Activated CD8-positive, alpha-beta memory T cell treated with anti-CD3 and anti-CD28 coated beads for 1 hour (primary cell): ENCODE data around the gene CDKN2B-AS1.

ENCODE experiments used
- DNase-seq, 2 donors: peaks; one replicate each; pipeline ENCODE4 v3.0.0-alpha.2; 2020; ENCODE audit warnings: low read depth in 1 of 2; ENCODE audit errors: extremely low read depth in 1 of 2

Gene CDKN2B-AS1

DNA sequence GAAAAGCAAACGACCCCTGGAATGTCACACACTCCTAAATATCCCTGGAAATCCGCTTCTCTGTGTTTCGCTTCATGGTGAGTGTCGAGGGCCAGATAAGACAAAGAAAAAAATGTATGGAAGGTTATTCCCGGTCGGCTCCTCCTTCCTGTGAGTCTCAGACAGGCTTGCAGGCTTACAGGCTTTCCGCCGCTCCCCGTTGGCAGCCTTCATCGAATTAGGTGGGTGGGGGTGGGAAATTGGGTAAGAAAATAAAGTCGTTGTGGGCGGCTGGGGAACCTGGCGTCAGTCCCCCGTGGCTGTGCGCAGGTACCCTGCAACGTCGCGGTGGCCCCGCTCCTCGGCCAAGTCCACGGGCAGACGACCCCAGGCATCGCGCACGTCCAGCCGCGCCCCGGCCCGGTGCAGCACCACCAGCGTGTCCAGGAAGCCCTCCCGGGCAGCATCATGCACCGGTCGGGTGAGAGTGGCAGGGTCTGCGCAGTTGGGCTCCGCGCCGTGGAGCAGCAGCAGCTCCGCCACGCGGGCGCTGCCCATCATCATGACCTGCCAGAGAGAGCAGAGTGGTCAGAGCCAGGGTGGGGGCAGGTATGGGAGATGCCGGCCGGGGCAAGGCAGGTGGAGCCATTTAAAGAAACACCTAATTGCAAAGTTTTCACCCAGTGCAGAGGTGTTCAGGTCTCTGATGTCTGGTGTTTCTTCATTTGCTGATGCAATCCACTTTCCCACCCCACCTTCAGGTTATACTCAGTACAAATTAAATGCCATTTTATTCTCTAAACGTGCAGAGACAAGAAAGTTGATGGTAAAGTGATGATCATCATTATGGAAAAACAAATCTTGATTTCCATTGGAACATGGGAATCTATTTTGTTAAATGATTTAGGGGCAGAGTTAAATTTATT lies 11.4 kb downstream of the CDKN2B-AS1 start:
- no peak for DNase-seq

DNA sequence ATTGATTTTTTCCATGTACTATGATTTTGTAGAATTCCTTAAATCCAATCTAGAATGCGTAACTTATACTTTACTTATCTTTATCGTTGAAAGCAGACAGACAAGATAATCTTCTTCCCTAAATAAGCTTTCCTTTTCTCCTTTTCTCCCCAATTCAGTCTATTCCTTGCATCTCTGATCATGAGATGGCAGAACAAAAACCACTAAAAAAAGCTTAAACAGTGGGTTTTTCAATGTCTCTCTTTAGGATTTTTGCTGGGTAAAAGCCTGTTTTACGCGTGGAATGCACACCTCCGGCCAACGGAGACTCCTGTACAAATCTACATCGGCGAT lies 13.8 kb downstream of the CDKN2B-AS1 start:
- no peak for DNase-seq

DNA sequence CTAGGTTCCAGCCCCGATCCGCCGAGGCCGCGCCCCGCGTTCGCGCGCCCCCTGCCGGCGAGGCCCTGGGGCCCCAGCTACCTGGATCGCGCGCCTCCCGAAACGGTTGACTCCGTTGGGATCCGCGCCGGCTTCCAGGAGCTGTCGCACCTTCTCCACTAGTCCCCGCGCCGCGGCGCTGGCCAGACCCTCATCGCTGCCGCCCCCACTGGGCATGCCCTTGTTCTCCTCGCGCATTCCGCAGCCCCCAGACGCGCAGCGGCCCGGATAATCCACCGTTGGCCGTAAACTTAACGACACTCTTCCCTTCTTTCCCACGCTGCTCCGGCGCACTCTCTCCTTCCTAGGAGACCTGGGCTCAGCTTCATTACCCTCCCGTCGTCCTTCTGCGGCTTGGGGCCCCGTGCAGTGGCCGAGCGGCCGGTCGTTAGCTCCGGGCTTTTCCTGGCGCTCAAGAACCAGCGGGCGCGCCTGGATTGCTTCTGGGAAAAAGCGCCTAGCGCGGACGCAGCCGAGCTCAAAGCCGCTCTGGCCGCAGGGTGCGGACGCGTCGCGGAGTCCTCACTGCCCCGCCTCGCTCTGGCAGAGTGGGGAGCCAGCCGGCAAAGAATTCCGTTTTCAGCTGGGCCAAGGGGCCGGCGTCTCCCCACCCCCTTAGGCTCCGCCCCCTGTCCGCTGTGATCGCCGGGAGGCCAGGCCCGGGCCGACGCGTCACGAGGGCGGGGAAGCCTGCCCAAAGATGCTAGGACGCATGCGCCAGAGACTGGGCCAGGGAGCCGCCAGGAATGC lies 14.3 kb downstream of the CDKN2B-AS1 start, which contains the start of gene CDKN2B:
CDKN2B (minus strand) TSS at position 589 of the 789 bp plus-strand sequence; CDS start at position 237, 352 bp downstream.
- peak in 1 of 2 donors; percentile 54 for DNase-seq

DNA sequence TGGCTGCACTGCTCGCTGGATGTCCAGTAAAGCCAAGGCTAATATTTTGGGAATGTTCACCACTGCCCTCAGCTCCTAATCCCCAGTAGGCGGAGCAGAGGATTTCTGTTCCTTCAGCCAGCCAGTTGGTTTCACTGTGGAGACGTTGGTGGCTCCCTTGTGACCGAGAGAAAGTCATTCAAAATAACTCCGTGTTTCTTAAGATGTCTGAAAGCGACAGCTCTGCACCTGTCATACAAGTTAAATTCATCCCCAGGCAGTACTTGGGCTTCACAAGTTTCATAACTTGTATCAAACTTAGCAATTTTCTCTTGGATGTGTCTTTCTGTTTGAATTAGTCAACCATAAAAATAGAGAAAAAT lies 14.9 kb downstream of the CDKN2B-AS1 start:
- DNase-seq: no peak

DNA sequence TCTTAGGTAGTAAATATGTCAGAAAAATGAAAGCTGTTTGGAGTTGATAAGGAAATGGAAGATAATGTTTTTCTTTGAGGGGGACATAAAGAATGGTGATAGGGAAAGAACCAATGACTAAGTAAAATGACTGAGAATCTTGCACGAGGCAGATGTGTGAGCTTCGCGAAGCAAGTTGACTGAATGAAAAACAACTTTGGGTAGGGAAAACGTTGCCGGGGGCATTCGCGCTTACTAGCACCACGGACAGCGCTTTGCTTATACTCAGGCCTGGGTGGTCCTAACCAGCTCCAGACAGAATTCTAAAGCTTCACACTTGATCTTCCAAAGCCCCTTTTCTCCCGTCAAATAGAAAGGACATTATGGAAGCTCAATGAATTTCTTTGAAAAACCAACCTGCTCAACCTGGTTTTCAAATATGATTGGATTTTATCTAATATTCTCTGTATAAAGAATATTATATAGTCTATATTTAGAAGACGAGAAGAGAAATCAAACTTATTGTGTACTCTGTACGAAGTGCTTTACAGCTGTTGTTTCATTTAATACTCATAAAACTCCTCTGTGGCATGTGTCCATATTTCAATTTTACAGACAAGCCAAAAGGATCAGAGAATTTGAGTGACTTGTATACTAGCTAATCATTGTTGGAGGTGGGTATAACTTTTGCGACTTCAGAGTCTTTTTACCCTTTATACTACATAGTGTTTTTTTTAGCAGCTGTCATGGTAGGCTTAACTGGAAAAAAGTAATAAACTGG lies 16.5 kb downstream of the CDKN2B-AS1 start:
- no peak for DNase-seq

DNA sequence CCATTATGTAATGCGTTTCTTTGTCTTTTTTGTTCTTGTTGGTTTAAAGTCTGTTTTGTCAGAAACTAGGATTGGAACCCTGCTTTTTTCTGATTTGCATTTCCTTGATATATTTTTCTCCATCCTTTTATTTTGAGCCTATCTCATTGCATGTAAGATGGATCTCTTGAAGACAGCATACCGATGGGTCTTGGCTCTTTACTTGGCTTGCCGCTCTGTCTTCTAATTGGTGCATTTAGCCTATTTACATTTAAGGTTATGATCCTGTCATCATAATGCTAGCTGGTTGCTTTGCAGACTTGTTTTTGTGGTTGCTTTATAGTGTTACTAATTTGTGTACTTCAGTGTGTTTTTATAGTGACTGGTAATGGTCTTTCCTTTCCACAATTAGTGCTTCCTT lies 27.8 kb downstream of the CDKN2B-AS1 start:
- DNase-seq: no peak

DNA sequence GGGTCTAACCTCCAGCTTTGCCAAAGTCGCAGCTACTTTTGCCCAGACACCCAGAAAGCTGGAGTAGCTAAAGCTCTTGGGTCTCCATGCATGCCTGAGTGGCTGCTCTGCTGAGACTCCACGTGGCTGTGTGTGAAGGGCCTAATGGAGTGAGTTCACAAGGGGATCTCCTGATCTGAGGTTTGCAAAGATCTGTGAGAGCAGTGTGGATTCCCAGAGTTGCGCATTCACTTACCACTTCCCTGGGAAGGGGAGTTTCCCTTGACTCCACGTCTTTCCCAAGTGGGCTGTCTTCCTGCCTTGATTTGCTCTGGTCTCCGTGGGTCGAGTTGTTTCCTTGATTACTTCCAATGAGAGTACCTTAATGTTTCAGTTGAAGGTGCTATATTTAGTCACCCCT lies 32.1 kb downstream of the CDKN2B-AS1 start:
- no peak for DNase-seq

DNA sequence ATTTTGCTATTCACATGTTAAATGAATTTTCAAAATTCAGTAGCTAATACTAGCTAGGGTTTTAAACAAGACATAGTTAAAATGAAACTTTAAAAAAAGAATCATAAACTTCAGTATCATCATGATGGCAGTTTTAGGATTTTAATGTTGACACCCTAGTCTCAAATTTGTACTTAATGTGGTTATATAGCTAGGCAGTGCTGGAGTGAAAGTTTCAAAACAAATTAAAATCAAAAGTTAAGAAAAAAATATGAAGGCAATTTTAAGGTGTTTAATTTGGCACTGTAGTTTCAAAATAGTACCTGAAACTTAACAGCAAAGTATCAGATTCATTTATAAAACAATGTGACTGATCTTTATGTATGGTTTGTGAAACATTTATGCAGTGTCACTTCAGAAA lies 33.8 kb downstream of the CDKN2B-AS1 start:
- no peak for DNase-seq

DNA sequence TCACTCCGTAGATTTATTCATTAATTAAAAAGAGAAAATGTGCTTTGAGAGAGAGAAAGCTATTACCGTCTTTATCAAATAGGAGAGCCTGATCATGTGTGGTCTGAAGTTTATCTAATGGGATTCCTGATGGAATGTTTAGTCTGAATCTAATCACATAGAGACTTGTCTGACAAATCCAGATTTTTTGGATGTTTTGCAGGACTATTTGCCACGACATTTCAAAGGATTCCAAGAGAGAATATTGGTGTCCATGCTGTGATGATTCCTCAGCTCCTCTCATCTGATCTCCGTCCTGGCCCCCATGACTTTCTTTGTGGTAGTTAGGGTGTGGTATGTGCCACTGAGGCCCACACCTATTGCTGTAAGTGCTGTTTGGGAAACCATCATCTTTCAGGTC lies 34.6 kb downstream of the CDKN2B-AS1 start:
- no peak for DNase-seq

DNA sequence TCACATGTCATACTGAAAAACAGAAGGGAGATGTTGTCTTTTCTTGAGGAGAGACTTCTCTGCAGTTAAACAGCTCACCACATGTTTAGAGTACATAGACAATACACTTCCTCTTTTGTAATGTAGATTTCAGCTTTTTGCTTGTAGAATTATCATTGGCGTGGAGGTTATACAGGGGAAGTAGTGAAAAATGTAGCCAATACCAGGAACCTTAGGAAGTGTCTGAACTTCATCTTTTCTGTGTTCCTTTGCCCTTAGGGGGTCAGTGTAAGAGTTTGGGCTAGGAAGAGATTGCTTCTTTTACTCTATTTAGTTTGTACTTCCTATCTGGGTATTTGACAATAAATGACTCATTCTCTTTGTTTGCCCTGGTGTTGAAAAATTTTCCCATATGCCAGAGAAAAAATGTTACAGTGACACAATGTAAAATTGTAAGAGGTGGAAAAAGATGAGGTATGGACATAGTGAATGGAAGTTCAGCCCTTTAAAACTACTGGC lies 35.6 kb downstream of the CDKN2B-AS1 start:
- DNase-seq: no peak

DNA sequence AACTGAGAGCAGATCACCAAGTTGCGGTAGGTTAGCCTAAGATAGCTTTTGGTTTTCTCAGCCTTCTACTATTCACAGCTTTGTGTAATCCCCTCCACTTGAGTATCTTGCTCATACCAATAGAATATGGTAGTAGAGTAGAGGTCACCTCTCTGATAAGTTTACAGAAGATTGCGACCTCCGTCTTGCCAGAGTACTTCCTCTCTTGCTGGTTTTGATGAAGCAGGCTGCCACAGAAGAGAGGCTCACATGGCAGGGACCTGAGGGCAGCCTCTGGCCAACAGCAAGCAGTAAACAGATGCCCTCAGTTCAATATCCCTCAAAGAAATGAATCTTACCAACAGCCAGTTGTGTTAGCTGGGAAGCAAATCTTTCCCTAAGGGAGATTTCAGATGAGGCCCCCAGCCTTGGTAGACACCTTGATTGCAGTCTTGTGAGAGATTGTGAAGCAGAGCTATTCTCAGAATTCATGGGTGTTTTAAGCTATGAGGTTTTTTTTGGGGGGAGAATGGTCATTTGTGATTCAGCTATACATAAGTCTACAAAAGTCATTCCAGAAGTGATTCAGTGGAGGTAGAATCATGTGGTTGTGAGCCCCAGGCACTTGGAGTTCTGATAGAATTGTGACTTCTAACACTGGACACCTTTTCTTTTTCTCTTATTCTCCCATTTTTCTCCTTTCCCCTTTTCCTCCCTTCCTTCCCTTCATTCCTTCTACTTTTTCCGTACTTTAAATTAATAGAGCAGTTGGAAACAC lies 37.2 kb downstream of the CDKN2B-AS1 start:
- no peak for DNase-seq

DNA sequence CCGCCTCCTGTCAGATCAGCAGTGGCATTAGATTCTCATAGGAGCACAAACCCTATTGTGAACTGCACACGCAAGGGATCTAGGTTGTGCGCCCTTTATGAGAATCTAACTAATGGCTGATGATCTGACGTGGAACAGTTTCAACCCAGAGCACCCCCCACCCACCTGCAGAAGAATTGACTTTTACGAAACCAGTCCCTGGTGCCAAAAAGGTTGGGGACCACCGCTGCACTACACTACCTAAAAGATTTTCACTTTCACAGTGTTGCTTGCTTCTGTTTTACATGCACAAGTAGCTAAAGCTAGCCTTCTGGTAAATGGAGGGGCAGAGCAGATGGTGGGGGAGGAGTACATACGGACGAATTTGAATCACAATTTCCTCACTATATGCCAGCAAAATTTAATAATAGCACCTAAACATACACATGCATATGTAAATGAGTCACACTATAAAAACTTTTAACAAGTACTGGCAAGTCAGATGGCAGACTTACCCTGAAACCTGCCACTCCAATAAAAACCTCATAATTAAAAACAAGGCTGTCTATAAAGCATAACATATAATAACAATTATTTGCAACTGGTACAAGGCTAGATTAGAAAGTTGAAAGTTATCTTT lies 38.5 kb downstream of the CDKN2B-AS1 start:
- no peak for DNase-seq

DNA sequence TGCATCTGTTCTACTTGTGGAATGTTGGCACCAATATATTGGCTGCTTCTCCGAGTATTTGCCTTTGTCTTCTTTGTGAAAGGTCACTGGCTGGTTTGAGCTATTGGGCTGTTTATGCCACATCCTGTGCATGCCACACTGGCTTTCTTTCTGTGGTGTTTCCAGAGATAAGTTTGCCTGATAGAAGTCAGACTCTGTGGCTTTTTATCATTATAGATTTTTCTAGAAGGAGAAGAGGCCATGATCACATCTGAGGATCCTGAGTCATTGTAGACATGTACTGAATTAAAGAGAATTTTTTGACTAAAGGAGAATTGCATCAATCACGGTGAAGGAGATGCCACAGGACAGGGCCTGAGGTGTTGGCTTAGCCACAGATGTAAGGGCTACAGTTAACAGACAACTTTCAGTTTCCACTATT lies 41.0 kb downstream of the CDKN2B-AS1 start:
- no peak for DNase-seq

DNA sequence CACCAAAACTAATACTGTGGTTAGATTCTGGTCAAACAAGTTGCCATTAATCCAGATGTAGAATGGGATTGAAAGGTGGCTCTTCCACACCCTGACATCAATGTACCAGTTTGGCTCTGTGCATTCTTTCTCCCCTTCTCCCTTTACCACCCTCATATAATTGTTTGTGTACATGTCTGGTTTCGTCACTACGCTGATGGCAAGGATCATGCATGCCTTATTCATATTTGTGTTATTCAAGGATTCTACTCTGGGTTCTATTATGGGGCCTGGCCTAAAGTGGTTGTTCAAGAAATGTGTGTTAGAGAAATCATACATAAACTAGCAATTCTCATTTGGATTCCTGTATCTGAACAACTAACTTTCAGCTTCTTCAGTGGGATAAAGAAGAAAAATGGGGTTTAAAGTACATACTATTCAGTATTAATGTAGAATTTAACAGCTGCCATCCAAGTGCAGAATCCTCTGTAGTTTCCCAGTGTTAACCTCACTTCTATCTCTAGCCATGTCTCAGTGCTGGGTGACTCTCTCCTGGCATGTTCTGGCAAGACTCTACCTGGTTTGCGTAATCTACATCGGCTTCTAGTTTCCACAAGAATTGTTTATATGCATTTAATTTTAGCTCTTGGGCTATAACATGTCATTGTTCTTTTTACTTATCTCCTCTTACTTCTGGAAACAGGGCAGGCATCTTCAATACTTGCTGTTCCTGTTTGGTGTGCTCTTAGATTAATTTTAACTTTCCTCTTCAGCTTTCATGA lies 42.5 kb downstream of the CDKN2B-AS1 start:
- no peak for DNase-seq

DNA sequence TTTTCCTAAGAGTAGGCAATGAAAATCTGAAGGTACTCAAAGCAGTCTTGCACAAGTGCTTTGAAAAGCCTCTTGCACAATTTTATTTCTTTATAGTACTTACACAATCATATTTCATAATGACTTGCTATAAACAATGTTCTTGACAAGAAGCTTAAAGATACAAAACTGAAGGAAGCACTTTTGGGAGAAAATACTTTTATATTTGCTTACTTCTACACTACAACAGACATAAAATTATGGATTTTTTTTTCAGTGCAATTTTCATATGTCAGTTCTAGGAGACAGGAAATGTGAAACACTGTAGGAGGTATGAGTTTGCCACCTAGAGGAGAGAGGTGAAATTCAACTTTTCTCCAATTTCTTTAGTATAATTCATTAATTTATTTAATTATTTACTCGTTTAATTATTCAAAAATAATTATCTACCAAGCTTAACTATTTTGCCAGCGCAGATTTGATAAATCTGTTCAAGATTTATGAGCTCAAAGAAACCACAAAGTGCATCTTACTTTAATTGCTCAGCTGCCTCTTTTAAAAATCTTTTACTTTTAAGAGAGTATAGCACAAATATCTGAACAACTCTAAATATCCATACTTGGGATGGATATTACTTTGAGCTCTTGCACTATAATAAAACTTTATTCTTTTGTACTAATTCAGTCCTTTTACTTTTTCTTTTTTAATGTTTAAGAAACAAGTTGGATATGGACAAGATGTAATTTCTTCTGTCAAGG lies 43.5 kb downstream of the CDKN2B-AS1 start:
- no peak for DNase-seq

DNA sequence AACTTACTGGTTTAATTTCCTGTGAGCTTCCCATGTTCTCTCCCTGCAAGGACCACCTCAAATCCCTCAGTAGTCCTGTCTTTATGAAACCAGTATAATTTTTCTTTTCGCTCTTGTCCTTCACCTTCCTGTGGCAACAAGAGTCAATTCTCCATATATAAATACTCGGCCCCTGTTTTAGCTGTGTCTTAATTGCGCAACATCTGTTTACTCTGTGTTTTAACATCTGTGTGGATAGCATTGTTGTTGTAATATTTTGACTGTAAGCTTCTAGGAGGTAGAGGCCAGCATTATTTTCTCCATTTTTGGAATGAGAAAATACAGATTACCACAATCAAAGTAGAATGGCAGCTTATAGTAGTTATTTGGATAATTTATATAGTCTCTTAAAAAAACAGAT lies 44.7 kb downstream of the CDKN2B-AS1 start:
- no peak for DNase-seq

DNA sequence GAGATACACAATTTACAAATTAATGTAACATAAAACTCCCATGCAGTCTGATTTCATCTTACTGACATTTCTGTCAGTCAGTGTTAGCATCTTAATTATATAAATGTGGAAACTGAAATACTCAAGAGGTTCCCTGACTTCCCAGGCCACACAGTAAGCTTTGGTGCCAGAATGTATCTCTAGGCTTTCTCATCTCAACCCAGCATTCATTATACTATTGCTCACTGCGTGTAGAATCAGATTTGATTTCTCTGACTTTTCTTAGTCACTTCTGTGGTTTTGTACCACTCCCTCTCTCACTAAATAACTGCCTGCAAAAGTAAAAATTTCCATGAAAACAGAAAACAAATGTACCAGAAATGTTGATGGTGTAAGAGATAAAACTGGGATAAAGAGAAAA lies 46.2 kb downstream of the CDKN2B-AS1 start:
- DNase-seq: no peak

DNA sequence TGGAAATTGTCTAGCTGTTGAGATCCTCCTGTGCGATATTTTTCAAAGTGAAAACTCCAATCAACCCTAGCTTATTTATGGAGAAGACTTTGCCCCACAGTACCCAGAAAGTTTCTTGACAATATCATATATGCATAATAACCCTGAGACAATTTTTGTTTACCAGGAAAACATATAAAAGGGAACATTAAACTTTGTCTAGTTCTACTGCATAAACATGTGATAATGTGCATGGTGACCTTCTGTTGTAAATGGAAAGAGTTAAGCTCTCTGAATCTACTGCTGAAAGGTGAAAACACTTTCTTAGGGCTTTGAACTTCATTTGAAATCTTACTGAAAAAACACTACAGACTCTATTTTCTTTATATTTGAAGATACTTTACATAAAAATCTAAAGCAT lies 46.8 kb downstream of the CDKN2B-AS1 start:
- no peak for DNase-seq

DNA sequence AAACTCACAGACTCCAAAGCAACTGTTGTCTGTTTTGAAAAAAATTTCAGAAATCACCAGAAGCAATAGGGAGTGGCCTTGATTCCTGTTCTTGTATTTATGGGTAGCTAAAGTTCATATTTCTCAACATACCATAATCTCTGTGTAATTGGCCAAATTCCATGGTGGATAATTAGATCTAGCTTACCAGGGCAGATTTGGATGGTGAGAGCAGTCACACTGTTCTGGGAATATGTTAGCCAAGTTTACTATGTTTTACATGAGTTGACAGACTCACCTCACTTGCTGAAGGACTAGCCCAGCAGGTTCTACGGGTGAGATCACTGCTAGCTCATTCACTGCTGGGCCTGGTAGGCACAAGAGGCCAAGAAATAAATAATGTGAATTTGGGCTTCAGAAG lies 47.2 kb downstream of the CDKN2B-AS1 start:
- no peak for DNase-seq
